HepG2 (cell line): Measurements from ENCODE around the gene GABRB3. TPM values are rescaled to one million over a fixed set of nuclear protein-coding genes. Genes with fewer than 3 reads are reported as not detected.

ENCODE experiments used
- ATAC-seq: fragments of 200-7000 bp; cut with Tn5 transposase; 3 replicates; pipeline ENCODE4 v1.9.1; 2020; ENCODE audit warnings: mild to moderate bottlenecking, moderate library complexity
- BruUV-seq: library from RNA; stranded (reverse); fragments of 400-500 nt; replicated peaks from 2 replicates; lab custom pipeline; 2021; lab: Mats Ljungman, UMichigan
- CTCF ChIA-PET: fragments of 300-600 bp; formaldehyde crosslinking; extraction: SDS; loops from one replicate; lab custom pipeline; 2021; ENCODE audit warnings: low total read pairs, inconsistent platforms, low intra/inter-chr PET ratio; lab: Yijun Ruan, JAX
- POLR2A ChIA-PET: fragments of 350-600 bp; sonication (Branson Sonifier 250); formaldehyde crosslinking; loops from one replicate; lab custom pipeline; 2020; ENCODE audit warnings: antibody characterized with exemption, inconsistent platforms; lab: Yijun Ruan, JAX
- DNase-seq: peaks from one replicate; pipeline ENCODE4 v3.0.0-alpha.2; 2015; ENCODE audit warnings: low spot score
- FAIRE-seq: peaks from 3 replicates; lab custom pipeline; 2011; peaks lifted over from hg19 to GRCh38; lab: Jason Lieb, UNC
- H2AFZ ChIP-seq: one replicate; pipeline ENCODE4 v1.6.1; 2011; ENCODE audit warnings: low read length, inconsistent platforms
- H3K27ac ChIP-seq: fragments of 300-600 bp; 3 replicates; pipeline ENCODE4 v1.8.0; 2011; ENCODE audit warnings: mixed run types, mild to moderate bottlenecking, mixed read lengths, low read length, inconsistent platforms; ENCODE audit not compliant: insufficient read depth; ENCODE audit errors: extremely low read length
- H3K27me3 ChIP-seq, 2 experiments: fragments of 200-600 bp in 1 of 2; 2 replicates in 1 of 2; 3 replicates in 1 of 2; pipeline versions ENCODE4 v1.6.0 to v1.8.0; 2011; ENCODE audit warnings: low read length in 2 of 2, mild to moderate bottlenecking in 2 of 2, moderate library complexity in 2 of 2, inconsistent platforms in 1 of 2; ENCODE audit not compliant: insufficient read depth in 2 of 2, control insufficient read depth in 1 of 2
- H3K36me3 ChIP-seq, 2 experiments: fragments of 200-600 bp in 1 of 2; replicated peaks in 1 of 2; 2 replicates in 1 of 2; 3 replicates in 1 of 2; pipeline versions ENCODE4 v1.5.1 to v1.8.0; 2011; ENCODE audit warnings: low read length in 2 of 2, inconsistent platforms in 1 of 2; ENCODE audit not compliant: insufficient read depth in 2 of 2, control insufficient read depth in 1 of 2
- H3K4me1 ChIP-seq: 2 replicates; pipeline ENCODE4 v1.5.1; 2012; ENCODE audit warnings: low read length, inconsistent platforms; ENCODE audit not compliant: insufficient read depth
- H3K4me2 ChIP-seq: 2 replicates; pipeline ENCODE4 v1.6.0; 2011; ENCODE audit warnings: low read depth, low read length, inconsistent platforms
- H3K4me3 ChIP-seq, 3 experiments: fragments of 200-600 bp in 1 of 3; sonication (generic), shearing (Covaris generic) in 1 of 3; replicated peaks in 1 of 3; 2 replicates each; pipeline ENCODE4 v1.5.1; 2011 to 2016; ENCODE audit warnings: low read length in 3 of 3, inconsistent platforms in 2 of 3, low read depth in 2 of 3, mild to moderate bottlenecking in 2 of 3, control low read depth in 1 of 3, mixed read lengths in 1 of 3; ENCODE audit not compliant: insufficient read depth in 1 of 3
- H3K79me2 ChIP-seq: one replicate; pipeline ENCODE4 v1.6.1; 2011; ENCODE audit warnings: low read length, inconsistent platforms; ENCODE audit not compliant: insufficient read depth
- H3K9ac ChIP-seq: 2 replicates; pipeline ENCODE4 v1.6.0; 2011; ENCODE audit warnings: mild to moderate bottlenecking, low read depth, low read length, inconsistent platforms; ENCODE audit not compliant: insufficient read depth
- H3K9me3 ChIP-seq: 2 replicates; pipeline ENCODE4 v1.5.1; 2012; ENCODE audit warnings: mild to moderate bottlenecking, low read length
- H4K20me1 ChIP-seq: 2 replicates; pipeline ENCODE4 v1.6.0; 2011; ENCODE audit warnings: inconsistent platforms, mild to moderate bottlenecking, low read length, moderate library complexity; ENCODE audit not compliant: insufficient read depth
- ATF7-NPFF ChIP-seq: sonication (generic); formaldehyde crosslinking; IDR thresholded peaks from 2 replicates; pipeline ENCODE4 v1.8.1; 2023; ENCODE audit warnings: mild to moderate bottlenecking, low read depth, missing genetic modification reagents, moderate library complexity
- FOXO1 ChIP-seq: sonication (generic); formaldehyde crosslinking; IDR thresholded peaks from 2 replicates; pipeline ENCODE4 v1.4.0; 2020; ENCODE audit warnings: missing genetic modification reagents
- HBP1 ChIP-seq: IDR thresholded peaks from 2 replicates; pipeline ENCODE4 v1.6.1; 2016; ENCODE audit warnings: low read depth, control low read depth
- HNRNPUL1 ChIP-seq: fragments of 200-400 bp; formaldehyde crosslinking; IDR thresholded peaks from 2 replicates; pipeline ENCODE4 v1.6.1; 2017; ENCODE audit warnings: low read depth, mild to moderate bottlenecking, low read length, moderate library complexity
- IKZF4 ChIP-seq: sonication (generic); formaldehyde crosslinking; IDR thresholded peaks from 2 replicates; pipeline ENCODE4 v1.5.1; 2020; ENCODE audit warnings: borderline replicate concordance, mild to moderate bottlenecking, low read depth, missing genetic modification reagents; ENCODE audit errors: not compliant biosample characterization
- PITX1 ChIP-seq: sonication (generic); formaldehyde crosslinking; IDR thresholded peaks from 2 replicates; pipeline ENCODE4 v1.5.1; 2020; ENCODE audit warnings: mild to moderate bottlenecking, missing genetic modification reagents
- PTBP1 ChIP-seq: fragments of 200-400 bp; formaldehyde crosslinking; IDR thresholded peaks from 2 replicates; pipeline ENCODE4 v1.6.1; 2018; ENCODE audit warnings: low read length, low read depth; ENCODE audit not compliant: poor library complexity, severe bottlenecking
- SMAD3 ChIP-seq: sonication (generic); formaldehyde crosslinking; IDR thresholded peaks from 2 replicates; pipeline ENCODE4 v1.4.0; 2020; ENCODE audit warnings: missing genetic modification reagents
- ZBTB44 ChIP-seq: sonication (generic); formaldehyde crosslinking; IDR thresholded peaks from 2 replicates; pipeline ENCODE4 v1.4.0; 2020; ENCODE audit warnings: missing genetic modification reagents
- ZBTB46 ChIP-seq: sonication (generic); formaldehyde crosslinking; IDR thresholded peaks from 2 replicates; pipeline ENCODE4 v1.4.0; 2020; ENCODE audit warnings: mild to moderate bottlenecking, missing genetic modification reagents, borderline replicate concordance
- ZNF160 ChIP-seq: sonication (generic); formaldehyde crosslinking; IDR thresholded peaks from 2 replicates; pipeline ENCODE4 v1.8.0; 2022; ENCODE audit warnings: mild to moderate bottlenecking, inconsistent platforms, missing genetic modification reagents
- ZNF33B ChIP-seq: sonication (generic); formaldehyde crosslinking; IDR thresholded peaks from 2 replicates; pipeline ENCODE4 v1.5.1; 2020; ENCODE audit warnings: mild to moderate bottlenecking, missing genetic modification reagents
- ZNF468 ChIP-seq: sonication (generic); formaldehyde crosslinking; IDR thresholded peaks from 2 replicates; pipeline ENCODE4 v1.8.0; 2022; ENCODE audit warnings: mild to moderate bottlenecking, moderate library complexity, missing genetic modification reagents
- ZNF562 ChIP-seq: sonication (generic); formaldehyde crosslinking; IDR thresholded peaks from 2 replicates; pipeline ENCODE4 v1.8.0; 2022; ENCODE audit warnings: missing genetic modification reagents, borderline replicate concordance
- ZNF576 ChIP-seq: sonication (generic); formaldehyde crosslinking; IDR thresholded peaks from 2 replicates; pipeline ENCODE4 v1.4.0; 2020; ENCODE audit warnings: mild to moderate bottlenecking, missing genetic modification reagents
- WGBS: methylation state at CpG from one replicate; pipeline ENCODE4 v1.1.6; 2017; ENCODE audit warnings: low lambda C conversion rate; 5-methylcytosine and 5-hydroxymethylcytosine counted together
- in situ Hi-C: cut with HindIII; loops from 2 replicates; pipeline ENCODE4 v1.10.0; 2017; ENCODE audit warnings: low pct_unique_long_range_greater_than_20kb; ENCODE audit not compliant: extremely low pct_ligation_motif_present
- intact Hi-C: fragments of 100-400 bp; cut with micrococcal nuclease; formaldehyde crosslinking; loops from one replicate; pipeline ENCODE4 v1.10.0; 2022; ENCODE audit not compliant: unreplicated experiment
- polyA plus RNA-seq, 8 experiments: library from polyadenylated mRNA; depleted of rRNA in 3 of 8; stranded (reverse) in 7 of 8; unstranded in 1 of 8; fragments of >200 nt; fragmentation: Illumina TruSeq in 4 of 8; extraction: Trizol in 4 of 8; gene quantifications; 2 replicates each; pipeline versions ENCODE4 v1.2.1 to v1.2.3, GENCODE V29; 2011 to 2016; ENCODE audit warnings: low read depth in 4 of 8, missing spikeins in 1 of 8, mixed read lengths in 1 of 8; ENCODE audit not compliant: insufficient read depth in 1 of 8
- total RNA-seq, 5 experiments: library from RNA; depleted of rRNA; stranded (reverse); fragments of >200 nt; fragmentation: Illumina TruSeq; extraction: Trizol; gene quantifications; 2 replicates each; pipeline ENCODE4 v1.2.3, GENCODE V29; 2016; ENCODE audit warnings: low read depth in 1 of 5
- TF ChIP-seq, protein P1 (sequence below): IDR thresholded peaks from 2 replicates; pipeline ENCODE4 v1.6.1; 2018; ENCODE audit warnings: missing genetic modification reagents, mild to moderate bottlenecking, missing compliant biosample characterization
- TF ChIP-seq, protein P2 (sequence below): sonication (generic); formaldehyde crosslinking; IDR thresholded peaks from 2 replicates; pipeline ENCODE4 v1.8.1; 2023; ENCODE audit warnings: mild to moderate bottlenecking, missing genetic modification reagents
- TF ChIP-seq, protein P3 (sequence below): IDR thresholded peaks from 2 replicates; pipeline ENCODE4 v1.6.1; 2016; ENCODE audit warnings: low read depth, borderline replicate concordance

Gene GABRB3
- total and polyA plus RNA-seq, 2 of the 13 experiments (the other 11 are each of a cell fraction or from before 2014, with no cell fraction given) = not detected

DNA sequence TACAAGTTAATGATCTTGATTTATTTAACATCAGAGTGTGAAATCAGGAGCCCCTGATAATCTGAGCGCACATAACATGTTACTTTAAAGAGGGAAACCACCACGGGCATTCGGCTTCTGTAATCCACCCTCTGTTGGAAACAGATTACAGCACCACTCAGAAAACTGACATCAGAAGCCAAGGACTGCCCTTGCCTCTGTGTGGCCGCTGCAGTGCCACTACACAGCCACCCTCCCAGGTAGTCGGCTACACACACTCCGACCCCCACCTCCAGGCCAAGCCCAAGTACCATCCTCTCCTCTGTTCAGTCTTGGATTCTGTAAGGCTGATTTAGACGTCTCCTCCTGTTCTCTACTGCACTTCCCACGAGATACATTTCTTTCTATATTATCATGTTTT, 251.7 kb downstream of the GABRB3 start:
- in situ Hi-C loops = no loop called here
- ChIA-PET CTCF (no interaction called here), POLR2A (no interaction called here)
- Histone ChIP-seq H3K9me3 (peaks cover 89% of the 10 kb centered on the region), H3K36me3 (no peaks in the 10 kb centered on the region), H3K4me2 (no peak overlapping the region), H3K4me1 (no peaks in the 10 kb centered on the region), H3K27ac (no peak overlapping the region), H3K4me3 (no peak overlapping the region), H3K9ac (no peak overlapping the region), H4K20me1 (no peaks in the 10 kb centered on the region), H3K79me2 (no peaks in the 10 kb centered on the region), H3K27me3 (no peaks in the 10 kb centered on the region; a peak in 1 of 5 replicates), H2AFZ (no peak overlapping the region)
- no TSS peak for BruUV-seq
- WGBS = 10% methylated on average over 8 of the region's 8 CpGs
- DNase-seq (no peak), FAIRE-seq (no peak), ATAC-seq (no peak)
- intact Hi-C loops = no loop called here
- TF ChIP-seq FOXO1 (CRISPR knock-in tag) = no peak
- no peak for TF ChIP-seq ZNF33B (CRISPR knock-in tag)
- TF ChIP-seq IKZF4 = no peak
- no peak for TF ChIP-seq HNRNPUL1
- no peak for TF ChIP-seq ZBTB44 (CRISPR knock-in tag)
- TF ChIP-seq, protein P1, sequence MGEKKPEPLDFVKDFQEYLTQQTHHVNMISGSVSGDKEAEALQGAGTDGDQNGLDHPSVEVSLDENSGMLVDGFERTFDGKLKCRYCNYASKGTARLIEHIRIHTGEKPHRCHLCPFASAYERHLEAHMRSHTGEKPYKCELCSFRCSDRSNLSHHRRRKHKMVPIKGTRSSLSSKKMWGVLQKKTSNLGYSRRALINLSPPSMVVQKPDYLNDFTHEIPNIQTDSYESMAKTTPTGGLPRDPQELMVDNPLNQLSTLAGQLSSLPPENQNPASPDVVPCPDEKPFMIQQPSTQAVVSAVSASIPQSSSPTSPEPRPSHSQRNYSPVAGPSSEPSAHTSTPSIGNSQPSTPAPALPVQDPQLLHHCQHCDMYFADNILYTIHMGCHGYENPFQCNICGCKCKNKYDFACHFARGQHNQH (CRISPR knock-in tag) = no peak
- no peak for TF ChIP-seq PTBP1
- no peak for TF ChIP-seq ZNF576 (CRISPR knock-in tag)
- no peak for TF ChIP-seq ATF7-NPFF (CRISPR knock-in tag)
- no peak for TF ChIP-seq ZNF160 (CRISPR knock-in tag)
- TF ChIP-seq HBP1 (CRISPR knock-in tag) = no peak
- TF ChIP-seq, protein P2, sequence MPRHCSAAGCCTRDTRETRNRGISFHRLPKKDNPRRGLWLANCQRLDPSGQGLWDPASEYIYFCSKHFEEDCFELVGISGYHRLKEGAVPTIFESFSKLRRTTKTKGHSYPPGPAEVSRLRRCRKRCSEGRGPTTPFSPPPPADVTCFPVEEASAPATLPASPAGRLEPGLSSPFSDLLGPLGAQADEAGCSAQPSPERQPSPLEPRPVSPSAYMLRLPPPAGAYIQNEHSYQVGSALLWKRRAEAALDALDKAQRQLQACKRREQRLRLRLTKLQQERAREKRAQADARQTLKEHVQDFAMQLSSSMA = no peak
- no peak for TF ChIP-seq PITX1 (CRISPR knock-in tag)
- TF ChIP-seq SMAD3 (CRISPR knock-in tag) = no peak
- TF ChIP-seq ZNF468 (CRISPR knock-in tag) = no peak
- TF ChIP-seq, protein P3, sequence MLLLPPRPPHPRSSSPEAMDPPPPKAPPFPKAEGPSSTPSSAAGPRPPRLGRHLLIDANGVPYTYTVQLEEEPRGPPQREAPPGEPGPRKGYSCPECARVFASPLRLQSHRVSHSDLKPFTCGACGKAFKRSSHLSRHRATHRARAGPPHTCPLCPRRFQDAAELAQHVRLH (CRISPR knock-in tag) = no peak
- TF ChIP-seq ZNF562 (CRISPR knock-in tag) = no peak
- TF ChIP-seq ZBTB46 (CRISPR knock-in tag) = no peak
